ENCODE measurements around the gene ATXN7L1.
A peak's percentile ranks its signal among the peaks of the same experiment; 100 is the strongest.

ATXN7L1 gene

GRCh38 chr7:105675934-105676371, 200.4 kb downstream of the ATXN7L1 start:
- no peak for DNase-seq (ENCODE audit: low spot score)

GRCh38 chr7:105674200-105674920, 202.0 kb downstream of the ATXN7L1 start:
- no peak for DNase-seq (ENCODE audit: low spot score)

- DNase-seq (ENCODE audit: low spot score), result no peak
Measured at GRCh38 chr7:105673367-105674084, 202.9 kb downstream of the ATXN7L1 start.

- DNase-seq (ENCODE audit: low spot score), result no peak
Measured at GRCh38 chr7:105672801-105673200, 203.6 kb downstream of the ATXN7L1 start.

GRCh38 chr7:105666324-105666723, 210.1 kb downstream of the ATXN7L1 start:
- DNase-seq (ENCODE audit: low spot score), result no peak

- DNase-seq (ENCODE audit: low spot score), result no peak
Measured at GRCh38 chr7:105665684-105666083, 210.7 kb downstream of the ATXN7L1 start.

GRCh38 chr7:105664816-105665525, 211.4 kb downstream of the ATXN7L1 start:
- DNase-seq (ENCODE audit: low spot score), result no peak

- no peak for DNase-seq (ENCODE audit: low spot score)
Measured at GRCh38 chr7:105662998-105663397, 213.4 kb downstream of the ATXN7L1 start.

- no peak for DNase-seq (ENCODE audit: low spot score)
Measured at GRCh38 chr7:105661625-105662024, 214.8 kb downstream of the ATXN7L1 start.

- no peak for DNase-seq (ENCODE audit: low spot score)
Measured at GRCh38 chr7:105656922-105657521, 219.4 kb downstream of the ATXN7L1 start.

- DNase-seq (ENCODE audit: low spot score), result no peak
Measured at GRCh38 chr7:105655500-105656380, 220.7 kb downstream of the ATXN7L1 start.

- no peak for DNase-seq (ENCODE audit: low spot score)
Measured at GRCh38 chr7:105655067-105655466, 221.3 kb downstream of the ATXN7L1 start.

GRCh38 chr7:105654095-105654686, 222.2 kb downstream of the ATXN7L1 start:
- DNase-seq (ENCODE audit: low spot score), result no peak

- no peak for DNase-seq (ENCODE audit: low spot score)
Measured at GRCh38 chr7:105653441-105654005, 222.9 kb downstream of the ATXN7L1 start.

- DNase-seq (ENCODE audit: low spot score), result peak; percentile 68
Measured at GRCh38 chr7:105652359-105652993, 223.9 kb downstream of the ATXN7L1 start.

GRCh38 chr7:105651798-105652197, 224.6 kb downstream of the ATXN7L1 start:
- DNase-seq (ENCODE audit: low spot score), result no peak

GRCh38 chr7:105650382-105650970, 225.9 kb downstream of the ATXN7L1 start:
- DNase-seq (ENCODE audit: low spot score), result no peak

- no peak for DNase-seq (ENCODE audit: low spot score)
Measured at GRCh38 chr7:105649727-105650381, 226.5 kb downstream of the ATXN7L1 start.

Measured in putamen (tissue), 1 donor.